Neural crest cell (in vitro differentiated cells): ENCODE measurements around the gene AGAP3. TPM values are rescaled to one million over a fixed set of nuclear protein-coding genes. Genes with fewer than 3 reads are reported as not detected.

Experiments
- DNase-seq: peaks from one replicate; pipeline ENCODE4 v3.0.0; 2021; ENCODE audit warnings: low read depth, mixed read lengths, low spot score
- H3K27ac Mint-ChIP-seq: one replicate; pipeline ENCODE4 v1.8.0; 2021; ENCODE audit warnings: mild to moderate bottlenecking, mixed read lengths; ENCODE audit not compliant: unreplicated experiment
- H3K27me3 Mint-ChIP-seq: 2 replicates; pipeline ENCODE4 v1.8.0; 2021; ENCODE audit warnings: low read depth, mild to moderate bottlenecking, mixed read lengths
- H3K36me3 Mint-ChIP-seq: 2 replicates; pipeline ENCODE4 v1.8.0; 2021; ENCODE audit warnings: low read depth, mild to moderate bottlenecking, mixed read lengths
- H3K4me1 Mint-ChIP-seq: 2 replicates; pipeline ENCODE4 v1.8.0; 2021; ENCODE audit warnings: mixed read lengths
- H3K4me3 Mint-ChIP-seq: one replicate; pipeline ENCODE4 v1.8.0; 2021; ENCODE audit warnings: mild to moderate bottlenecking, mixed read lengths
- H3K9me3 Mint-ChIP-seq: 2 replicates; pipeline ENCODE4 v1.8.0; 2021; ENCODE audit warnings: mixed read lengths
- total RNA-seq: library from RNA; stranded (reverse); gene quantifications from 2 replicates; pipeline ENCODE4 v1.2.1, GENCODE V29; 2021
- TF ChIP-seq, protein P1 (sequence below): fragments of 200-600 bp; sonication (generic); conservative IDR thresholded peaks from 2 replicates; pipeline ENCODE4 v1.5.0; 2021; ENCODE audit warnings: antibody characterized with exemption, mild to moderate bottlenecking

Gene AGAP3
- total RNA-seq, 1 donor from 2014 or later: 139 TPM

DNA sequence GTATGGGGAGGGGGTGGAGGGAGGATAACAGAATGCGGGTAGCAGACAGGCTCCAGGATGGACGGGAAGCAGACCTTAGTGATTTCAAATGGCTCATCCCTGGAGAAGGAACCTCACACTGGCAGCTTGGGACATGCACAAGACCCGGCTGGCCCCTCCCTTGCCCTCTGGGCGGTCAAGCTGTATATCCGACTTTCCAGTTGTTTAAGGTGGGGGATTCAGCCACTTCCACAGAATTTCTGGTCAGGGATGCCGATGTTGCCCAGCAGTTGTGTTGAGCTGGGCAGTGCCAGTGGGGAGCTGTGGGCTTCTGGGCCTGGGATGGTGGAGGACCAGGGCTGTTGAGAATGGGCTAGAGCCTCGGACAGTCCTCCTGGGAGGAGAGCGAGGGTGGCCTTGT, 42.4 kb downstream of the AGAP3 start:
- H3K36me3 Mint-ChIP-seq: peaks cover 4% of the 10 kb centered on the region
- TF ChIP-seq, protein P1, sequence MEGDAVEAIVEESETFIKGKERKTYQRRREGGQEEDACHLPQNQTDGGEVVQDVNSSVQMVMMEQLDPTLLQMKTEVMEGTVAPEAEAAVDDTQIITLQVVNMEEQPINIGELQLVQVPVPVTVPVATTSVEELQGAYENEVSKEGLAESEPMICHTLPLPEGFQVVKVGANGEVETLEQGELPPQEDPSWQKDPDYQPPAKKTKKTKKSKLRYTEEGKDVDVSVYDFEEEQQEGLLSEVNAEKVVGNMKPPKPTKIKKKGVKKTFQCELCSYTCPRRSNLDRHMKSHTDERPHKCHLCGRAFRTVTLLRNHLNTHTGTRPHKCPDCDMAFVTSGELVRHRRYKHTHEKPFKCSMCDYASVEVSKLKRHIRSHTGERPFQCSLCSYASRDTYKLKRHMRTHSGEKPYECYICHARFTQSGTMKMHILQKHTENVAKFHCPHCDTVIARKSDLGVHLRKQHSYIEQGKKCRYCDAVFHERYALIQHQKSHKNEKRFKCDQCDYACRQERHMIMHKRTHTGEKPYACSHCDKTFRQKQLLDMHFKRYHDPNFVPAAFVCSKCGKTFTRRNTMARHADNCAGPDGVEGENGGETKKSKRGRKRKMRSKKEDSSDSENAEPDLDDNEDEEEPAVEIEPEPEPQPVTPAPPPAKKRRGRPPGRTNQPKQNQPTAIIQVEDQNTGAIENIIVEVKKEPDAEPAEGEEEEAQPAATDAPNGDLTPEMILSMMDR: no peak
- peaks cover 23% of the 10 kb centered on the region for H3K4me1 Mint-ChIP-seq
- H3K4me3 Mint-ChIP-seq: peak overlapping the region; percentile 75
- H3K27ac Mint-ChIP-seq: no peak overlapping the region
- DNase-seq: no peak
- H3K27me3 Mint-ChIP-seq: no peaks in the 10 kb centered on the region
- H3K9me3 Mint-ChIP-seq: no peaks in the 10 kb centered on the region

DNA sequence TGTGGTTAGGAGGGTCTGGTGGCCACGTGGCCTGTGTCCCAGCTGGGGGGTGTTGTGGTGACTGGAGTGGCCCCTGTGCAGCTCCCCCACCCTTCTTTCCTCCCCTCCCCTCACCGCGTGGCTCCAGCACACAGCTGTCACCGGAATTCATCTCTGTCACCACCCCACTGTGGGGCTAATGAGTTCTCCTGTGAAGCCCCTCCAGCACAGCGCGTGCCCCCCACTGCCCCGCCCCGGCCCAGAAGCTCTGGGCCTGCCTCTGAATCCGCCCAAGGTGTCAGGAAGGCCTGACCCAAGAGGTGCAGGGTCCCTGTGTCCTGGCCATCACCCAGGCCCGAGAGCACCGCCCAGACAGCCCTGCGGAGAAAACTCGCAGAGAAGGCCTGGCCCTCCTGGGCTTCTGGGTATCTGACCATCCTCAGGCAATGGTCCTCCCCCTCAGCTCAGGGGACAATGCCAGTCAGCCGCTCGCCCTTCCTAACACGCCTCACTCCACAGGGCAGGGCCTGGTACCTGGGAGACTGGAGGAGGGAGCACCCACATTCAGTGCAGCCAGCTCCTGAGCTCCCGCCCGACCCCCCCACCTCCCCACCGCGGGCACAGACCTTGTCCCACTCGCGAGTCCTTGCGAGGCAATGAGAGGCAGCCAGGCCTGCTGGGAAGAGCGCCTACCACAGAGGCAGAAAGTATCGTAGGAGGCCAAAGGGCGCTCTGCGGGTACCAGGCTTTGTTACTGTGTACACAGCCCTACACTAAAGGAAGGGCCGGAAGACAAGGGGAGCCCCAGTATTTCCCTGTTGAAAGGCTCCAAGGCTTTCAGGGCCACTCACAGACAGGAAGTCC, 43.1 kb downstream of the AGAP3 start:
- H3K4me1 Mint-ChIP-seq: peaks cover 18% of the 10 kb centered on the region
- H3K36me3 Mint-ChIP-seq: no peaks in the 10 kb centered on the region
- H3K27me3 Mint-ChIP-seq: no peaks in the 10 kb centered on the region
- DNase-seq: no peak
- H3K4me3 Mint-ChIP-seq: no peak overlapping the region
- no peaks in the 10 kb centered on the region for H3K9me3 Mint-ChIP-seq
- H3K27ac Mint-ChIP-seq: no peak overlapping the region
- TF ChIP-seq, protein P1: no peak

DNA sequence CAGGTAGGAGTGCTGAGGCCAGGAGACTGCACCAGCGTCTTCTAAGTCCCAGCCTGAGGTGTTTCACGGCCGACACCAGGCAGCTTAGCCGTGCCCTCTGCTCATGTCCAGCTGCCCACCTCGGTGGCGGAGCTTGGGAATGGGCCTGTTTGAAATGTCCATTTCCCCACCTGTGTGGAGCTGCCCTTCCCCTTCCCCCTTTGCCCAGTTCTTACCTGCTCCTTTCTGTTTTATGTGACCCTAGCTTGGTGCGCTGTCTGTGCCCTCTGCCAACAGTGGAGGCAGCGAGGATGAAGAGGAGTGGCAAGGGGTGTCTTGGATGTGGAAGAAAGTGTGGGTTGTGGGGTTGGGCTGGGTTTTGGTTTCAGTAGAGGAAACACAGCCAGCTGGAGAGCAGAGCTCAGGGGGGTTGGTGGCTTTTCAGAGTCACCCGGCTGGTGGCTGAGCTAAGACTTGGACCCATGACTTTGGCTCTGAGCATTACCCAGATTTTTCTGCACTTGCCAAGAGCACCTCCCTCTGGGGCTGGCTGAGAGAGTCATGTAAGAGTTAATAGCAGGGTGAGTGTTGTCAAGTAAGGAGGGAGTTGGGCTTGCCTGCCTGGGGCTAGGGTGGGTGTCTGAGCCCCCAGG, 43.8 kb downstream of the AGAP3 start:
- Mint-ChIP-seq H3K4me1 (peaks cover 13% of the 10 kb centered on the region), H3K27me3 (no peaks in the 10 kb centered on the region), H3K27ac (no peak overlapping the region), H3K36me3 (peaks cover under 1% of the 10 kb centered on the region), H3K9me3 (no peaks in the 10 kb centered on the region), H3K4me3 (no peak overlapping the region)
- TF ChIP-seq, protein P1: no peak
- DNase-seq: no peak

DNA sequence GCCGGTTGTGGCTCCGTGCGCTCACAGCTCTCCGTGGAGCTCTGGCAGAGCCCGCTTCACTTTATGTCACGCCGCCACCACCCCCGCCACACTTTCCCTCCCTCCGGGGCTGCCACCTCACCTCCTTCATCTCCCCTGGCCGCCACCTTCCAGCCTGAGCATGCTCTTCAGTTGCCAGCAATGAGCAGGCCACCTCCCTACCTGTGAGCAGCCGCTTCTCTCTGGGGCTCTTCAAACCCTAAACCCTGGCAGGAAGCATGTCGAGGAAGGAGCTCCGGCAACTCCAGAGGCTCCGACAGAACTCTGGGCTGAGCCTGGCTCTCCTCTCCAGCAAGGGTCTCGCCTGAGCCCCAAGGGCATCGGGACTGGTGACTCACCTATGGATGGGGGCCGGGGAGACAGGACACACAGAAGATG, 44.5 kb downstream of the AGAP3 start:
- Mint-ChIP-seq H3K4me3 (no peak overlapping the region), H3K27ac (no peak overlapping the region), H3K36me3 (peaks cover 3% of the 10 kb centered on the region), H3K27me3 (no peaks in the 10 kb centered on the region), H3K4me1 (peaks cover 6% of the 10 kb centered on the region), H3K9me3 (no peaks in the 10 kb centered on the region)
- TF ChIP-seq, protein P1: no peak
- no peak for DNase-seq

DNA sequence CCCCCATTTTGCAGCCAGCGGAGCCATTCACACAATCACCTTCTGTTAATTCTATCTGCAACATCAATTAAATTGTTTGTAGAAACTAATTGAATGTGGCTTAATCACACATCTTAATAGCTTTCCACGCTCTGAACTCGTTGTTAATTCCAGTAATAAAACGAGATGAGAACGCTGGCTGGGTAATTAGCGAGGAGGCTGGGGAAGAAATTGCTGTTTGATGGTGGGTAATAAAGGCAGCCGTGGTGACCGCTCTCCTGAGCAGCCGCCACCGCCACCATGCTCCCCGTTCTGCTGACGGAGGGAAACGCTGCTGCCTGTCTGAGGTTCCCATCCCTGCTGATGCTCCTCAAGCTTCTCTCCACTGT, 44.9 kb downstream of the AGAP3 start:
- TF ChIP-seq, protein P1: no peak
- no peaks in the 10 kb centered on the region for H3K27me3 Mint-ChIP-seq
- H3K36me3 Mint-ChIP-seq: peaks cover 4% of the 10 kb centered on the region
- no peak overlapping the region for H3K27ac Mint-ChIP-seq
- no peaks in the 10 kb centered on the region for H3K9me3 Mint-ChIP-seq
- H3K4me1 Mint-ChIP-seq: peaks cover 6% of the 10 kb centered on the region
- no peak overlapping the region for H3K4me3 Mint-ChIP-seq
- DNase-seq: no peak
